Stimulated activated CD4-positive, alpha-beta T cell treated with anti-CD3 and anti-CD28 coated beads, Interleukin-1b, Interleukin-23, amount 100 ng/mL, for 24 hours (primary cell): Measurements from ENCODE around the gene CD27.
"Not testable (repeated sequence)": the region's sequence is repeated elsewhere in the genome, so short reads cannot be mapped to it uniquely, and the experiment has no call there.

ENCODE experiments used
- DNase-seq, 4 experiments: peaks; one replicate each; pipeline ENCODE4 v3.0.0-alpha.2; 2020; ENCODE audit warnings: low read depth in 4 of 4, low spot score in 1 of 4

CD27 gene

DNA sequence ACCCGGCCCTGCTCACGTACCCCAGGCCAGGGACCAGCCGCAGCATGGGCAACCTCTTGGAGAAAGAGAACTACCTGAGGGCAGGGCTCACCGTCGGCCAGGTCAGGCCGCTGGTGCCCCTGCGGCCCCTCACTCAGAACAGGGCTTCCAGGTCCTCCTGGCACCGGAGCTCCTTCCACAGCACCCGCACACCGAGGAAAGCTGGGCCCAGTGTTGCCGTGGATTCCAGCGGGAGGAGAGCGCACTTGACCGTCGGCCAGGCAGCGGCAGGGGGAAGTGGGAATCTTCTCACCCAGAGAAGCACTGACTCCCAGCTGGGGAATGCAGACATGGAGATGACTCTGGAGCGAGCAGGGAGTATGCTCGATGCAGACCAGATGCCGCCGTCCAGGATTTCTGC, 33.7 kb downstream of the CD27 start:
- DNase-seq = no peak

DNA sequence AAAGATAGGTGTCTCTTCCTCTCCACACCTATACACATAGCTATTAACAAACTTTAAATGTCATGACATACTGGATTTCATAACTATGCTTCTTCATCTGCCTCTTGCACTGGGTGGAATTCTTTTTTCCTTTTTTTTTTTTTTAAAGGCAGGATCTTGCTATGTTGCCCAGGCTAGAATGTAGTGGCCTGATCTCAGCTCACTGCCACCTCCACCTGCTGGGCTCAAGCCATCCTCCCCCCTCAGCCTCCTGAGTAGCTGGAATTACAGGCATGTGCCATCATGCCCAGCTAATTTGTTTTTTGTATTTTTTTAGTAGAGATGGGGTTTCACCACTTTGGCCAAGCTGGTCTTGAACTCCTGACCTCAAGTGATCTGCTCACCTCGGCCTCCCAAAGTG, 43.5 kb downstream of the CD27 start:
- no peak for DNase-seq

GRCh38 chr12:6489449-6489848, 44.7 kb downstream of the CD27 start:
- no peak for DNase-seq

- DNase-seq = not testable (repeated sequence)
Observed at GRCh38 chr12:6490673-6491072, 45.9 kb downstream of the CD27 start.

GRCh38 chr12:6492838-6493496, 48.2 kb downstream of the CD27 start, which contains the start of gene MRPL51:
TSS of gene MRPL51 (minus strand) at chr12:6493262. CDS start at chr12:6493136, 126 bp downstream.
- peak; percentile 90 to 99 (median 96) for DNase-seq

DNA sequence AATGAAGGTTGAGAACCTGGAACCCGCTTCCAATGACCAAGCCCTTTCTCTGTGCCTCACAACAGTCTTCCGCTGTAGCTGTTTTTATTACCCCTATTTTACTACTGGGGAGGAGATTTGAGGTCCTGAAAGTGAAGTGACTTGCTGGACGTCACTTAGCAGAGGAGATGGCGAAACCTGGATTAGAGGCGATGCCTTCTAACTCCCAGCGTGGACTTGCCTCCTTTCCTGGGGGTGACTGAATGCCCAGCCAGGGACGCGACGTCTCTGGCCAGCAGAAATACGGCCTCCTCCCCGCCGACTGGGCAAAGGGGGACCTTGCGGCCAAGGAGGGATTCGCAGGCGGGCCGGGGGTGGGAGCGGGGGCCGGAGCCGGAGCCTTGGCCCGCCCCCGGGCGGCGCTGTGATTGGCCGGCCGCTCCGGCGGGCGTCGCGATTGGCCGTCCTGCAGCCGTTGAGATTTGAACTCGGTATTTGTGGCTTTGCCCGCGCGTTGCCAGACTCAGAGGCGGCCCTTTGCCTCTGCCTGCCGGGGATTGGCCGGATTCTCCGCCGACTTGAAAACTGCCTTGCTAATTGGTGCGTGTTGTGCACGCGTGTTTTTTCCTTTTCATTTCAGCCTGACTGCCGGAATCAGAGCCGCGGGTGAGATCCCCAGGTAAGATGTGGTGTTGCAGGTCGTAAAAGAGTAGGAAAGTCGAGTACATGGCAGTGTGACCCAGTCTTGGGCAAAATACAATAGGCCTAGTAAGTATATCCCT, 48.9 kb downstream of the CD27 start, which contains the start of gene NCAPD2:
Gene NCAPD2 (plus strand): TSS at position 606 of the 761 bp plus-strand sequence. CDS start 997 bp downstream, outside the sequence.
- peak; percentile 76 to 92 (median 83) for DNase-seq

DNA sequence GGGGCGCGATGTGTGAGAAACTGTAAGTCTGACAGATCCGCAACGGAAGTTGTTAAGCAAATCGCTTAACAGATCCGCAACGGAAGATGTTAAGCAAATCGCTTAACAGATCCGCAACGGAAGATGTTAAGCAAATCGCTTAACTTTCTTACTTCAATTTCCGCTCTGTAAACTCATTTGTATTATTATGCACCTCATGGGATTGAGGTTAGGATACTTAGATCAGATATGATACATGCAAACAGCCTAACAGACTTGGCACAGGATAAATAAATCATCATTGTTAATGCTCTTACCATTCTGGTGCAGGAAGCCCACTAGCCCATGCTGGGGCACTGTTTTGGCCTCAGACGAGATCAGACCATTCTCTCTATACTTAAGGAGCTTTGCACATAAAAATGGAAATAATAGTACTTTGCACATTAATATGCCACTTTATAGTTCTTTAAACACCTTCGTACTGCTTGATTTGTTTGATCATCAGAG, 49.5 kb downstream of the CD27 start:
- DNase-seq = no peak

GRCh38 chr12:6494968-6495367, 50.2 kb downstream of the CD27 start:
- no peak for DNase-seq

DNA sequence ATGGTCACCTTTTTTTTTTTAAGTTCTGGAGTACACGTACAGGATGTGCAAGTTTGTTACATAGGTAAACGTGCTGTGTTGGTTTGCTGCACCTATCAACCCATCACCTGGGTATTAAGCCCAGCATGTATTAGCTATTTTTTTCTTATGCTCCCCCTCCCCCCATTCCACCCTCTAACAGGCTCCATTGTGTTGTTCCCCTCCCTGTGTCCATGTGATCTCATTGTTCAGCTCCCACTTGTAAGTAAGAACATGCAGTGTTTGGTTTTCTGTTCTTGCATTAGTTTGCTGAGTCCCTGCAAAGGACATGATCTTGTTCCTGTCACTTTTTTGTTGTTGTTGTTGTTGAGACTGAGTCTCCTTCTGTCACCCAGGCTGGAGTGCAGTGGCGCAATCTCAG, 52.5 kb downstream of the CD27 start:
- DNase-seq = not testable (repeated sequence)

DNA sequence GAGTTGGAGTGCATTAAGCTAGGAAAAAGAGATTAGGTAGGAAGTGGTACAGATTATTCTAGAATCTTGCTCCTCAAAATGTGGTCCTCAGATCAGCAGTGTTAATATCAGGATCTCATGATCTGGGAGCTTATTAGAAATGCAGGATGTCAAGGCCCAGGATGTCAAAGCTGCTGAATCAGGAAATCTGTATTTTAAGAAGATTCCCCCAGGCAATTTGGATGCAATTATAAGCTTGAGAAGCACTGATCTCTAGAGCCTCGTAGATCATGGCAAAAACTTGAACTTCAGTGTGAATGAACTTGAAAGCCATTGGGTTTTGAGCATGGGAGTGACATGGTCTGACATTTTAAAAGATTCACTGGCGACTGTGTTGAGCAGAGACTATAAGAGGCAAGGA, 55.7 kb downstream of the CD27 start:
- no peak for DNase-seq
